H9 (cell line): ENCODE results near the gene UVRAG. TPM values are rescaled to one million over a fixed set of nuclear protein-coding genes. Genes with fewer than 3 reads are reported as not detected.

Source experiments
- DNase-seq: peaks from one replicate; pipeline ENCODE4 v3.0.0-alpha.2; 2017
- H2AFZ ChIP-seq: one replicate; pipeline ENCODE4 v1.6.1; 2013; ENCODE audit warnings: mild to moderate bottlenecking, low read length, control low read depth, moderate library complexity
- H2AK5ac ChIP-seq: 2 replicates; pipeline ENCODE4 v1.6.1; 2013; ENCODE audit warnings: low read length, control low read depth, mixed read lengths; ENCODE audit not compliant: insufficient read length
- H2BK120ac ChIP-seq: one replicate; pipeline ENCODE4 v1.6.1; 2013; ENCODE audit warnings: low read depth, mild to moderate bottlenecking, low read length, control low read depth, inconsistent platforms; ENCODE audit not compliant: poor library complexity, severe bottlenecking
- H2BK12ac ChIP-seq: 2 replicates; pipeline ENCODE4 v1.6.1; 2013; ENCODE audit warnings: low read length, control low read depth, mixed read lengths, low read depth; ENCODE audit not compliant: insufficient read length
- H2BK15ac ChIP-seq: 2 replicates; pipeline ENCODE4 v1.6.1; 2013; ENCODE audit warnings: low read depth, low read length, control low read depth
- H2BK20ac ChIP-seq: one replicate; pipeline ENCODE4 v1.6.1; 2013; ENCODE audit warnings: low read depth, mild to moderate bottlenecking, low read length, control low read depth, inconsistent platforms; ENCODE audit not compliant: poor library complexity, severe bottlenecking
- H2BK5ac ChIP-seq: 2 replicates; pipeline ENCODE4 v1.6.1; 2013; ENCODE audit warnings: low read length, control low read depth, mixed read lengths; ENCODE audit not compliant: insufficient read length
- H3K14ac ChIP-seq: 2 replicates; pipeline ENCODE4 v1.6.1; 2013; ENCODE audit warnings: low read length, control low read depth; ENCODE audit not compliant: insufficient read depth
- H3K18ac ChIP-seq: 2 replicates; pipeline ENCODE4 v1.6.1; 2013; ENCODE audit warnings: low read depth, mild to moderate bottlenecking, mixed read lengths, low read length, control low read depth; ENCODE audit not compliant: insufficient read length
- H3K23ac ChIP-seq: 2 replicates; pipeline ENCODE4 v1.6.1; 2013; ENCODE audit warnings: low read length, control low read depth, mixed read lengths, low read depth; ENCODE audit not compliant: insufficient read length
- H3K23me2 ChIP-seq: 2 replicates; pipeline ENCODE4 v1.6.1; 2013; ENCODE audit warnings: low read depth, mild to moderate bottlenecking, mixed read lengths, low read length, control low read depth; ENCODE audit not compliant: insufficient read length, poor library complexity, severe bottlenecking
- H3K27ac ChIP-seq: 2 replicates; pipeline ENCODE4 v1.5.1; 2013; ENCODE audit warnings: low read length, control low read depth, mixed read lengths, low read depth; ENCODE audit not compliant: insufficient read length
- H3K27me3 ChIP-seq: 2 replicates; pipeline ENCODE4 v1.6.1; 2013; ENCODE audit warnings: low read length, control low read depth, inconsistent platforms; ENCODE audit not compliant: insufficient read depth
- H3K4ac ChIP-seq: 2 replicates; pipeline ENCODE4 v1.6.1; 2013; ENCODE audit warnings: low read depth, mild to moderate bottlenecking, control low read depth, inconsistent platforms, low read length, moderate library complexity
- H3K4me1 ChIP-seq: 2 replicates; pipeline ENCODE4 v1.6.1; 2013; ENCODE audit warnings: low read length, control low read depth, inconsistent platforms; ENCODE audit not compliant: insufficient read depth
- H3K4me2 ChIP-seq: 2 replicates; pipeline ENCODE4 v1.6.1; 2013; ENCODE audit warnings: low read length, control low read depth, mixed read lengths; ENCODE audit not compliant: insufficient read length, insufficient read depth
- H3K56ac ChIP-seq: 2 replicates; pipeline ENCODE4 v1.6.1; 2013; ENCODE audit warnings: low read depth, mild to moderate bottlenecking, mixed read lengths, low read length, control low read depth; ENCODE audit not compliant: insufficient read length
- H3K79me1 ChIP-seq: 2 replicates; pipeline ENCODE4 v1.6.1; 2013; ENCODE audit warnings: low read depth, mild to moderate bottlenecking, moderate library complexity, low read length, control low read depth, inconsistent platforms; ENCODE audit not compliant: insufficient read depth, poor library complexity, severe bottlenecking
- H3K79me2 ChIP-seq: 2 replicates; pipeline ENCODE4 v1.6.1; 2013; ENCODE audit warnings: low read length, control low read depth, inconsistent platforms; ENCODE audit not compliant: insufficient read depth
- H3K9ac ChIP-seq: 2 replicates; pipeline ENCODE4 v1.6.1; 2013; ENCODE audit warnings: low read length, control low read depth, mixed read lengths; ENCODE audit not compliant: insufficient read length; ENCODE audit errors: extremely low read depth
- H3K9me3 ChIP-seq: one replicate; pipeline ENCODE4 v1.6.1; 2013; ENCODE audit warnings: low read depth, low read length, inconsistent platforms; ENCODE audit not compliant: control insufficient read depth
- H3T11ph ChIP-seq: one replicate; pipeline ENCODE4 v1.6.1; 2013; ENCODE audit warnings: mild to moderate bottlenecking, low read length, control low read depth, inconsistent platforms
- H4K20me1 ChIP-seq: one replicate; pipeline ENCODE4 v1.6.1; 2013; ENCODE audit not compliant: control insufficient read depth, insufficient read length, insufficient read depth
- H4K5ac ChIP-seq: 2 replicates; pipeline ENCODE4 v1.6.1; 2013; ENCODE audit warnings: low read depth, mild to moderate bottlenecking, mixed read lengths, low read length, control low read depth; ENCODE audit not compliant: insufficient read length
- H4K8ac ChIP-seq: replicated peaks from 2 replicates; pipeline ENCODE4 v1.6.1; 2013; ENCODE audit warnings: low read length, control low read depth, mixed read lengths, low read depth; ENCODE audit not compliant: insufficient read length
- H4K91ac ChIP-seq: 2 replicates; pipeline ENCODE4 v1.6.1; 2013; ENCODE audit warnings: low read depth, mild to moderate bottlenecking, moderate library complexity, mixed read lengths, low read length, control low read depth; ENCODE audit not compliant: insufficient read length
- H3K27ac Mint-ChIP-seq, 3 experiments: 2 replicates in 2 of 3; 3 replicates in 1 of 3; pipeline ENCODE4 v1.8.0; 2020 to 2021; ENCODE audit warnings: mixed read lengths in 3 of 3, mild to moderate bottlenecking in 1 of 3, moderate library complexity in 1 of 3
- H3K27me3 Mint-ChIP-seq: 2 replicates; pipeline ENCODE4 v1.8.0; 2021; ENCODE audit warnings: low read depth, mild to moderate bottlenecking, moderate library complexity, mixed read lengths
- H3K36me3 Mint-ChIP-seq, 3 experiments: 2 replicates in 2 of 3; 3 replicates in 1 of 3; pipeline ENCODE4 v1.8.0; 2020 to 2021; ENCODE audit warnings: low read depth in 3 of 3, mixed read lengths in 3 of 3; ENCODE audit not compliant: insufficient read depth in 1 of 3
- H3K4me1 Mint-ChIP-seq, 2 experiments: 2 replicates each; pipeline ENCODE4 v1.8.0; 2020; ENCODE audit warnings: mixed read lengths in 2 of 2
- H3K4me3 Mint-ChIP-seq, 2 experiments: 2 replicates in 1 of 2; 3 replicates in 1 of 2; pipeline ENCODE4 v1.8.0; 2020 to 2021; ENCODE audit warnings: mild to moderate bottlenecking in 2 of 2, mixed read lengths in 2 of 2, moderate library complexity in 1 of 2
- H3K9me3 Mint-ChIP-seq, 2 experiments: 2 replicates in 1 of 2; 3 replicates in 1 of 2; pipeline ENCODE4 v1.8.0; 2020; ENCODE audit warnings: mild to moderate bottlenecking in 2 of 2, mixed read lengths in 2 of 2, moderate library complexity in 1 of 2
- WGBS: extraction: QIAGEN DNeasy Blood & Tissue Kit; methylation state at CpG from one replicate; pipeline ENCODE4 v1.1.7; 2013; ENCODE audit warnings: missing lambda C conversion rate, low lambda C conversion rate, mixed read lengths; ENCODE audit not compliant: insufficient read length; ENCODE audit errors: extremely low coverage; 5-methylcytosine and 5-hydroxymethylcytosine counted together
- total RNA-seq: library from RNA; stranded (reverse); gene quantifications from 2 replicates; pipeline ENCODE4 v1.2.1, GENCODE V29; 2021
- TF ChIP-seq, protein P1 (sequence below): fragments of 200-600 bp; sonication (generic); conservative IDR thresholded peaks from 3 replicates; pipeline ENCODE4 v1.8.0; 2021; ENCODE audit warnings: antibody characterized with exemption, mild to moderate bottlenecking

The UVRAG gene
- total RNA-seq, 1 experiment from 2014 or later: 18.5 TPM

DNA sequence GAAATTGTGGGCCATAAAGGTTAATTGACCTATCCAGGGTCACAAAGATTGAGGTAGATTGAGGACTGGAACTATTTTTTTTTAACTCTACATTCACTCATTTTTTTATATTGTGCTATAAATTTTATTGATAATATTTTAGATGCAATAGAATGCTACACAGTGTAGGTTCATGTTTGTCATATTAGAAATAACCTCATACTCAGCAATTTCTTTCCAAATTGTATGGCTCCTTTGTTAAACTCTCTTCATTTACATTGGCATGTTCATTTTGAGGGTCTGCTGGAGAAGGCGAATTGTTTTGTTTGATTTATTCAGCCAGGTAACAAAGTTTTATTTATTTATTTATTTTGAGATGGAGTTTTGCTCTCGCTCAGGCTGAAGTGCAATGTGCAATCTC lies 44.6 kb downstream of the UVRAG start:
- no peaks in the 10 kb centered on the region for H3K79me1 ChIP-seq
- no peaks in the 10 kb centered on the region for H4K20me1 ChIP-seq
- H3K4me3 Mint-ChIP-seq: no peak overlapping the region
- no peak overlapping the region for H2BK12ac ChIP-seq
- H3K9me3 ChIP-seq: no peaks in the 10 kb centered on the region
- no peaks in the 10 kb centered on the region for H3K9me3 Mint-ChIP-seq
- DNase-seq: no peak
- TF ChIP-seq, protein P1, sequence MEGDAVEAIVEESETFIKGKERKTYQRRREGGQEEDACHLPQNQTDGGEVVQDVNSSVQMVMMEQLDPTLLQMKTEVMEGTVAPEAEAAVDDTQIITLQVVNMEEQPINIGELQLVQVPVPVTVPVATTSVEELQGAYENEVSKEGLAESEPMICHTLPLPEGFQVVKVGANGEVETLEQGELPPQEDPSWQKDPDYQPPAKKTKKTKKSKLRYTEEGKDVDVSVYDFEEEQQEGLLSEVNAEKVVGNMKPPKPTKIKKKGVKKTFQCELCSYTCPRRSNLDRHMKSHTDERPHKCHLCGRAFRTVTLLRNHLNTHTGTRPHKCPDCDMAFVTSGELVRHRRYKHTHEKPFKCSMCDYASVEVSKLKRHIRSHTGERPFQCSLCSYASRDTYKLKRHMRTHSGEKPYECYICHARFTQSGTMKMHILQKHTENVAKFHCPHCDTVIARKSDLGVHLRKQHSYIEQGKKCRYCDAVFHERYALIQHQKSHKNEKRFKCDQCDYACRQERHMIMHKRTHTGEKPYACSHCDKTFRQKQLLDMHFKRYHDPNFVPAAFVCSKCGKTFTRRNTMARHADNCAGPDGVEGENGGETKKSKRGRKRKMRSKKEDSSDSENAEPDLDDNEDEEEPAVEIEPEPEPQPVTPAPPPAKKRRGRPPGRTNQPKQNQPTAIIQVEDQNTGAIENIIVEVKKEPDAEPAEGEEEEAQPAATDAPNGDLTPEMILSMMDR: no peak
- WGBS: no CpG with 5 or more reads among the region's 2 CpGs
- H3K9ac ChIP-seq: no peak overlapping the region
- no peak overlapping the region for H3K56ac ChIP-seq
- no peaks in the 10 kb centered on the region for H3K27me3 Mint-ChIP-seq
- no peak overlapping the region for H2BK20ac ChIP-seq
- H3K4me2 ChIP-seq: no peak overlapping the region
- no peaks in the 10 kb centered on the region; a peak in 1 of 7 replicates for H3K36me3 Mint-ChIP-seq
- H4K8ac ChIP-seq: no peak overlapping the region
- H3K27ac ChIP-seq: no peak overlapping the region
- no peak overlapping the region for H2BK120ac ChIP-seq
- no peaks in the 10 kb centered on the region for H3K27me3 ChIP-seq
- no peak overlapping the region for H3K14ac ChIP-seq
- H3T11ph ChIP-seq: no peak overlapping the region
- no peak overlapping the region for H2BK5ac ChIP-seq
- no peak overlapping the region for H3K27ac Mint-ChIP-seq
- H4K5ac ChIP-seq: no peak overlapping the region
- H3K23me2 ChIP-seq: no peaks in the 10 kb centered on the region
- no peak overlapping the region for H3K23ac ChIP-seq
- H3K4ac ChIP-seq: no peak overlapping the region
- H3K4me1 Mint-ChIP-seq: peaks cover 3% of the 10 kb centered on the region in 2 experiments; a peak in 2 of 4 replicates
- H2AK5ac ChIP-seq: no peak overlapping the region
- H2AFZ ChIP-seq: no peak overlapping the region
- no peak overlapping the region for H4K91ac ChIP-seq
- H3K79me2 ChIP-seq: no peaks in the 10 kb centered on the region
- no peak overlapping the region for H2BK15ac ChIP-seq
- H3K4me1 ChIP-seq: no peaks in the 10 kb centered on the region
- no peak overlapping the region for H3K18ac ChIP-seq
